Natural killer cell (primary cell): ENCODE results near the gene LMAN1. TPM values are rescaled to one million over a fixed set of nuclear protein-coding genes. Genes with fewer than 3 reads are reported as not detected.

ENCODE experiments used
- ATAC-seq, 3 donors: fragments of 150-1000 bp in 2 of 3; fragments of 200-7000 bp in 1 of 3; cut with Tn5 transposase; 1 replicate in 1 of 3; 2 replicates in 2 of 3; pipeline ENCODE4 v1.10.0; 2021; ENCODE audit warnings: mild to moderate bottlenecking in 2 of 3, moderate library complexity in 2 of 3
- DNase-seq, 2 donors: peaks; one replicate each; pipeline versions ENCODE4 v3.0.0 to v3.0.0-alpha.2; 2013 to 2021; ENCODE audit warnings: mixed read lengths in 1 of 2
- H3K27ac ChIP-seq: one replicate; pipeline ENCODE4 v1.5.1; 2013; ENCODE audit warnings: mild to moderate bottlenecking, low read length
- H3K27me3 ChIP-seq: one replicate; pipeline ENCODE4 v1.6.1; 2013; ENCODE audit warnings: low read length; ENCODE audit not compliant: control insufficient read depth, insufficient read depth
- H3K36me3 ChIP-seq: one replicate; pipeline ENCODE4 v1.6.1; 2013; ENCODE audit warnings: low read length; ENCODE audit not compliant: control insufficient read depth, insufficient read depth
- H3K4me1 ChIP-seq: one replicate; pipeline ENCODE4 v1.6.1; 2013; ENCODE audit warnings: low read length; ENCODE audit not compliant: control insufficient read depth, insufficient read depth
- H3K4me3 ChIP-seq: one replicate; pipeline ENCODE4 v1.5.1; 2013; ENCODE audit warnings: low read length
- H3K9me3 ChIP-seq: one replicate; pipeline ENCODE4 v1.6.1; 2013; ENCODE audit warnings: low read length; ENCODE audit not compliant: control insufficient read depth, insufficient read depth
- H3K27ac Mint-ChIP-seq, 2 donors: one replicate each; pipeline ENCODE4 v1.8.0; 2022; ENCODE audit warnings: mild to moderate bottlenecking in 2 of 2, mixed read lengths in 2 of 2, moderate library complexity in 1 of 2
- H3K27me3 Mint-ChIP-seq, 2 donors: one replicate each; pipeline ENCODE4 v1.8.0; 2022; ENCODE audit warnings: low read depth in 2 of 2, mixed read lengths in 2 of 2
- H3K36me3 Mint-ChIP-seq: one replicate; pipeline ENCODE4 v1.8.0; 2022; ENCODE audit warnings: mixed read lengths
- H3K4me1 Mint-ChIP-seq, 2 donors: one replicate each; pipeline ENCODE4 v1.8.0; 2022; ENCODE audit warnings: mixed read lengths in 2 of 2
- H3K4me3 Mint-ChIP-seq: one replicate; pipeline ENCODE4 v1.8.0; 2022; ENCODE audit warnings: mild to moderate bottlenecking, moderate library complexity, mixed read lengths
- H3K9me3 Mint-ChIP-seq, 2 donors: one replicate each; pipeline ENCODE4 v1.8.0; 2022; ENCODE audit warnings: mixed read lengths in 2 of 2
- WGBS: methylation state at CpG from one replicate; pipeline ENCODE4 v1.1.7; 2013; ENCODE audit warnings: missing lambda C conversion rate; ENCODE audit not compliant: insufficient coverage; 5-methylcytosine and 5-hydroxymethylcytosine counted together
- intact Hi-C: fragments of 100-400 bp; cut with micrococcal nuclease; formaldehyde crosslinking; loops from one replicate; pipeline ENCODE4 v1.14.2; 2022
- total RNA-seq, 4 donors: library from RNA; stranded (reverse); fragments of 120-200 nt in 1 of 4; gene quantifications; one replicate each; pipeline versions ENCODE4 v1.2.3 to v1.2.4, GENCODE V29; 2013 to 2022
- TF ChIP-seq, protein P1 (sequence below): fragments of 200-600 bp; IDR thresholded peaks from one replicate; pipeline ENCODE4 v1.8.0; 2022; ENCODE audit warnings: antibody characterized with exemption

Gene LMAN1
- total RNA-seq, 3 donors from 2014 or later (not counting 1 experiment from before 2014, with no cell fraction given), result 50.1 to 58.3 (median 57.6) TPM

DNA sequence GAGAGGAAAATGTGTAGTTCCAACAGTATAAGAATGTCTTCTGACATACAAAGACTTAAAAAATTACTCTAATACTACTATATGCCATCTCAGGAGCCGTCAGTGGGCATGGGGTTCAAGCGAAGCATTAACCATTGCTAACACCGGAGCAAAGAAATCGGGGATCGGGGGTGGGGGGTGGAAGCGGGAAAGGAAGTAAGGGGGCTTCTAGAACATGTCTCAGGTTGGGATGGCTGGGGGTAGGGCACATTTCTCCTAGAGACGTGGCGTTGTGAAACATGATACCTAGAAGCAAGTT lies 702 bp downstream of the LMAN1 start:
- Mint-ChIP-seq H3K9me3 (no peaks in the 10 kb centered on the region), H3K27me3 (peaks cover 3 to 13% of the 10 kb centered on the region in 2 donors), H3K27ac (peak overlapping the region; percentile 78 to 92), H3K4me1 (peaks cover 25 to 30% of the 10 kb centered on the region in 2 donors), H3K36me3 (peaks cover under 1% of the 10 kb centered on the region), H3K4me3 (peak overlapping the region; percentile 94)
- TF ChIP-seq, protein P1, sequence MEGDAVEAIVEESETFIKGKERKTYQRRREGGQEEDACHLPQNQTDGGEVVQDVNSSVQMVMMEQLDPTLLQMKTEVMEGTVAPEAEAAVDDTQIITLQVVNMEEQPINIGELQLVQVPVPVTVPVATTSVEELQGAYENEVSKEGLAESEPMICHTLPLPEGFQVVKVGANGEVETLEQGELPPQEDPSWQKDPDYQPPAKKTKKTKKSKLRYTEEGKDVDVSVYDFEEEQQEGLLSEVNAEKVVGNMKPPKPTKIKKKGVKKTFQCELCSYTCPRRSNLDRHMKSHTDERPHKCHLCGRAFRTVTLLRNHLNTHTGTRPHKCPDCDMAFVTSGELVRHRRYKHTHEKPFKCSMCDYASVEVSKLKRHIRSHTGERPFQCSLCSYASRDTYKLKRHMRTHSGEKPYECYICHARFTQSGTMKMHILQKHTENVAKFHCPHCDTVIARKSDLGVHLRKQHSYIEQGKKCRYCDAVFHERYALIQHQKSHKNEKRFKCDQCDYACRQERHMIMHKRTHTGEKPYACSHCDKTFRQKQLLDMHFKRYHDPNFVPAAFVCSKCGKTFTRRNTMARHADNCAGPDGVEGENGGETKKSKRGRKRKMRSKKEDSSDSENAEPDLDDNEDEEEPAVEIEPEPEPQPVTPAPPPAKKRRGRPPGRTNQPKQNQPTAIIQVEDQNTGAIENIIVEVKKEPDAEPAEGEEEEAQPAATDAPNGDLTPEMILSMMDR, result no peak
- under 1% methylated on average over 8 of the region's 8 CpGs for WGBS
- Histone ChIP-seq H3K4me3 (peak overlapping the region; percentile 82), H3K36me3 (peaks cover 14% of the 10 kb centered on the region), H3K27ac (peak overlapping the region; percentile 76), H3K9me3 (no peaks in the 10 kb centered on the region), H3K4me1 (peaks cover 11% of the 10 kb centered on the region), H3K27me3 (peaks cover 10% of the 10 kb centered on the region)
- ATAC-seq (no peak), DNase-seq (no peak)
- intact Hi-C loops, result loop anchor here (2.0 kb wide), 1 partner anchor 218 kb away; no protein-coding TSS in a partner anchor

DNA sequence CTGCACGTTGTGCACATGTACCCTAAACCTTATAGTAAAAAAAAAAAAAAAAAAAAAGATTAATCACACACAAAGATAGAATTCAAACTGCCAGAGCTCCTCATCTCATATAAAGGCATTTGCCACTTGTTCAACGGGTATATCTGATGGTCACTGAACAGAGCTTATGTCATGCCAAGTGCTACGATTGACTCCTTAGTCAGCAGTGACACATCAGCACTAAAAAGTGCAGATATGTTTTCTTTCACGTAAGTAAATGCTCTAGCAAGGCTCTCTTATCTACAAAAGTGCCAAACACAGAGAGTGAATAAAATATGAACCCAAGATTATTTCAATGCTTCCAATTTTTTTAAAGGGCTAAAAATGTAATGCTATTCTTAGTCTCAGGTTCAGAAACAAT lies 1.1 kb downstream of the LMAN1 start:
- Mint-ChIP-seq H3K27ac (peak overlapping the region; percentile 78 to 92), H3K36me3 (peaks cover 5% of the 10 kb centered on the region), H3K9me3 (no peaks in the 10 kb centered on the region), H3K27me3 (peaks cover 0 to 9% of the 10 kb centered on the region in 2 donors), H3K4me3 (peak overlapping the region; percentile 94), H3K4me1 (peaks cover 25 to 30% of the 10 kb centered on the region in 2 donors)
- peaks cover 11% of the 10 kb centered on the region for H3K4me1 ChIP-seq
- peak in 1 of 3 donors; percentile 7 for ATAC-seq
- peak in 1 of 2 donors; percentile 60 for DNase-seq
- H3K27me3 ChIP-seq, result peaks cover 7% of the 10 kb centered on the region
- H3K4me3 ChIP-seq, result peak overlapping the region; percentile 82
- H3K27ac ChIP-seq, result peak overlapping the region; percentile 76
- TF ChIP-seq, protein P1, result no peak
- intact Hi-C loops, result loop anchor here (2.0 kb wide), 1 partner anchor 217 kb away; no protein-coding TSS in a partner anchor
- H3K9me3 ChIP-seq, result no peaks in the 10 kb centered on the region
- WGBS, result 22% methylated on average over 4 of the region's 4 CpGs
- H3K36me3 ChIP-seq, result peaks cover 18% of the 10 kb centered on the region

DNA sequence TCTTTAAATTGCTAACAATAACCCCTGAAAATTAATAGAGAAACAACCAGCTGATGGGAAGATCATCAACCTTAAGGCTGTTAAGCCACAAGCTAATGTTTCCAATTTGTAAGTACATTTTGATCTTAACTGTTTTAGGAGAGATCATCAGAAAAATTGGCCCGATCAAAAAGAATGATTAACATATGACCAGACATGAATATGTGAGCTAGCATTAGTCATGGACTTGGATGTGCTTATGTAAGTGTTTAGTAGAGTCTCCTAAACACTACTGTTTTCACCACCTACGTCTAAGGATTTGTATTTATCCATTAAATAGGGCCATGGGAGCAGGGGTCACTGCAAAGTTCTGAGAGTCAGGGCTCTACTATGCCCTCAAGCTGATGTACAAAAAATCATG lies 4.3 kb downstream of the LMAN1 start:
- TF ChIP-seq, protein P1, result no peak
- Histone ChIP-seq H3K9me3 (no peaks in the 10 kb centered on the region), H3K4me3 (no peak overlapping the region), H3K4me1 (peaks cover 10% of the 10 kb centered on the region), H3K27me3 (no peaks in the 10 kb centered on the region), H3K27ac (no peak overlapping the region), H3K36me3 (peaks cover 45% of the 10 kb centered on the region)
- intact Hi-C loops, result no loop called here
- ATAC-seq, result no peak
- Mint-ChIP-seq H3K27me3 (no peaks in the 10 kb centered on the region), H3K9me3 (no peaks in the 10 kb centered on the region), H3K36me3 (peaks cover 24% of the 10 kb centered on the region), H3K4me3 (no peak overlapping the region), H3K4me1 (peaks cover 25 to 26% of the 10 kb centered on the region in 2 donors), H3K27ac (no peak overlapping the region)
- no peak for DNase-seq
- WGBS, result 86% methylated on average over 1 of the region's 2 CpGs

DNA sequence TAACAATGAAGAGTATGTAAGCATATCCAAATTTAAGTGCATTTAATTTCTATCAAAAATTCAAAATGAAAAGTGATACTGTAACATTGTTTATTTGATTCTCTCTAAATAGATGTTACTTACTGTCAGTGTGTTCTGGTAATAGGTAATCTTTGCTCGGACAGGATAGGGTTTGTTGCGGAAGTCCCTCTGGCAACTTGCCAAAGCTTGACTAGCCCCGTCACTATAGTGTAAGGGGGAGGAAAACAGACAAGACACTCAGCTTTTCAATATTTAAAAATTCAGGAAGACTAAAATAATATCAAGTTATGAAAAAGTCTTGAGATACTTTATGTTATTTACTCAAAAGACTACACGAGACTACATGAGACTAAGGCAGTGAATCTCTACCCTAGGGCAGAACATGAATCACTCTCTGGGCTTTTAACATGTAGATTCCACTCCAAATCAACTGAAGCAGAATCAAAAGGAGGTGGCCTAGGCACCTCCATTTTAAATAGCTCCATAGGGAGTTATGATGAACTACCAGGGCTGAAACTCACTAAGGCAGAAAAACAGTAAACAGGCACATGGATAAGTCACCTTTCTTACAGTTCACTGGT lies 5.9 kb downstream of the LMAN1 start:
- WGBS, result 94% methylated on average over 3 of the region's 4 CpGs
- H3K27ac Mint-ChIP-seq, result no peak overlapping the region
- Histone ChIP-seq H3K27me3 (no peaks in the 10 kb centered on the region), H3K36me3 (peaks cover 60% of the 10 kb centered on the region), H3K4me3 (no peak overlapping the region), H3K9me3 (no peaks in the 10 kb centered on the region), H3K4me1 (no peaks in the 10 kb centered on the region), H3K27ac (no peak overlapping the region)
- DNase-seq (no peak), ATAC-seq (no peak)
- H3K27me3 Mint-ChIP-seq, result no peaks in the 10 kb centered on the region
- H3K4me1 Mint-ChIP-seq, result peaks cover 16 to 19% of the 10 kb centered on the region in 2 donors
- peaks cover 36% of the 10 kb centered on the region for H3K36me3 Mint-ChIP-seq
- H3K4me3 Mint-ChIP-seq, result no peak overlapping the region
- intact Hi-C loops, result no loop called here
- H3K9me3 Mint-ChIP-seq, result no peaks in the 10 kb centered on the region
- TF ChIP-seq, protein P1, result no peak
